ENCODE measurements around the gene SF3B5. TPM values are rescaled to one million over a fixed set of nuclear protein-coding genes. Genes with fewer than 3 reads are reported as not detected.

SF3B5 gene
- total and polyA plus RNA-seq, 2 of the 8 experiments (the other 6 are each of a cell fraction or from before 2014, with no cell fraction given) = 195 to 588 TPM

DNA sequence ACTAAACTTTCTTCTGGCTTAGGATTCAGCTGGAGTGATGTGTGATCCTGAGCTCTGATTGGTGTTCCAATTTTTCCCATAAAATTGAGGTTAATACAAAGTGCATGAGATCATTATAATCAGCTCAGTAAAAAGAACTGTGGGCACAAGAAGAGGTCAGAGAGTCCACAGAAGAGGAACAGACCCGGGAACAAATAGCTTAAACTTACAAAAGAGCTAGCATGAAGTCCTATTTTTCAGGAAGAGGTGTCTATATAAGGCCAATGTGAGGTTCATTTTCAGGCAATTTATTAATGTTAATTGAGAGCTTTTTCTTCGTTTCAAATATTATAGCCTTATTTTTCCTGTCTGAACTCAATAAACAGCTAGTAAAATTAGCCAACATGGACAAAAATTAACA, 28.0 kb upstream of the SF3B5 start:
- Histone ChIP-seq H3K56ac (replicated peaks; ENCODE audit: insufficient read length, low read depth, low read length) (no peak overlapping the region), H3K36me3 (ENCODE audit: control insufficient read depth in 2 of 4, insufficient read depth in 4 of 4, low read length in 3 of 4) (no peaks in the 10 kb centered on the region), H3K14ac (ENCODE audit: insufficient read length) (no peak overlapping the region), H3K23ac (ENCODE audit: insufficient read length) (no peak overlapping the region), H2BK12ac (ENCODE audit: low read depth, low read length) (no peak overlapping the region), H3K79me2 (ENCODE audit: control insufficient read depth in 1 of 2, insufficient read depth in 2 of 2, low read length in 2 of 2) (no peaks in the 10 kb centered on the region), H4K20me1 (replicated peaks in 1 of 2; ENCODE audit: control insufficient read depth in 1 of 2, insufficient read depth in 2 of 2, low read length in 2 of 2) (no peaks in the 10 kb centered on the region), H2BK20ac (ENCODE audit: low read length) (no peak overlapping the region), H2AFZ (ENCODE audit: low read length) (no peak overlapping the region), H3K18ac (ENCODE audit: extremely low read depth, low read length) (no peak overlapping the region), H2BK5ac (ENCODE audit: low read depth, low read length) (no peak overlapping the region), H3K23me2 (ENCODE audit: low read depth, low read length) (no peaks in the 10 kb centered on the region), H3K4ac (replicated peaks; ENCODE audit: insufficient read length, low read depth, low read length) (no peak overlapping the region), H4K91ac (replicated peaks; ENCODE audit: insufficient read length, low read length) (no peak overlapping the region), H3K4me2 (ENCODE audit: insufficient read depth in 1 of 2, low read depth in 2 of 2, low read length in 2 of 2) (no peak overlapping the region), H2AK5ac (ENCODE audit: low read depth, low read length) (no peak overlapping the region), H3K4me1 (replicated peaks in 1 of 4; ENCODE audit: control insufficient read depth in 3 of 4, insufficient read depth in 4 of 4, low read length in 3 of 4) (no peaks in the 10 kb centered on the region), H3K9me3 (ENCODE audit: insufficient read depth in 2 of 2, low read depth in 1 of 2, low read length in 1 of 2) (no peaks in the 10 kb centered on the region), H3K9ac (replicated peaks in 1 of 4; ENCODE audit: extremely low read depth in 1 of 4, low read depth in 3 of 4, low read length in 3 of 4) (no peak overlapping the region), H3K27me3 (replicated peaks in 1 of 4; ENCODE audit: control insufficient read depth in 3 of 4, extremely low read depth in 1 of 4, insufficient read depth in 3 of 4, low read length in 3 of 4) (no peaks in the 10 kb centered on the region), H2BK120ac (replicated peaks; ENCODE audit: low read depth, low read length) (no peak overlapping the region), H2BK15ac (ENCODE audit: low read length) (no peak overlapping the region), H3K27ac (ENCODE audit: low read depth, low read length) (no peak overlapping the region), H4K8ac (ENCODE audit: extremely low read depth, insufficient read depth, low read length) (no peak overlapping the region), H3K4me3 (ENCODE audit: extremely low read depth in 1 of 4, insufficient read depth in 2 of 4, low read depth in 3 of 4, low read length in 4 of 4) (no peak overlapping the region), H3K79me1 (ENCODE audit: low read depth, low read length) (no peaks in the 10 kb centered on the region), H4K5ac (ENCODE audit: insufficient read length, low read depth, low read length) (no peak overlapping the region)
- no peak for FAIRE-seq
- no peak for TF ChIP-seq RBBP5 (IDR thresholded peaks at IDR 0.05; ENCODE audit: borderline replicate concordance, low read depth, low read length)
- TF ChIP-seq SIN3A (conservative IDR thresholded peaks at IDR 0.05 in 1 of 2, IDR thresholded peaks at IDR 0.05 in 1 of 2; ENCODE audit: low read depth in 1 of 2, low read length in 2 of 2) = no peak
- no peak for TF ChIP-seq HDAC2 (IDR thresholded peaks at IDR 0.05; ENCODE audit: borderline replicate concordance in 1 of 2, low read depth in 2 of 2, low read length in 2 of 2)
- WGBS, 2 experiments (ENCODE audit: extremely low coverage in 1 of 2, insufficient coverage in 1 of 2, insufficient read length in 1 of 2, insufficient replicate concordance in 2 of 2, low coverage in 1 of 2, low lambda C conversion rate in 2 of 2, missing lambda C conversion rate in 1 of 2) = 70% methylated on average over 2 of the region's 2 CpGs; no CpG with 5 or more reads in 1 of the 2 experiments
- DNase-seq (ENCODE audit: low read depth in 1 of 2, low spot score in 2 of 2) = no peak
- ChIA-PET POLR2A (ENCODE audit: partially characterized antibody) (interaction anchor here (1.1 kb wide), 2 partner anchors 21 to 93 kb away, joined by 3 read pairs; no protein-coding TSS in a partner anchor), CTCF (ENCODE audit: partially characterized antibody) (interaction anchor here (0.8 to 0.9 kb wide), 2 partner anchors 15 to 111 kb away, joined by 3 to 4 read pairs; no protein-coding TSS in a partner anchor)
